ENCODE measurements around the gene SNAPC3. TPM values are rescaled to one million over a fixed set of nuclear protein-coding genes. Genes with fewer than 3 reads are reported as not detected.

Gene SNAPC3
- polyA plus RNA-seq, 1 donor (not counting 4 experiments of a cell fraction or from before 2014, with no cell fraction given), result 29.9 TPM

DNA sequence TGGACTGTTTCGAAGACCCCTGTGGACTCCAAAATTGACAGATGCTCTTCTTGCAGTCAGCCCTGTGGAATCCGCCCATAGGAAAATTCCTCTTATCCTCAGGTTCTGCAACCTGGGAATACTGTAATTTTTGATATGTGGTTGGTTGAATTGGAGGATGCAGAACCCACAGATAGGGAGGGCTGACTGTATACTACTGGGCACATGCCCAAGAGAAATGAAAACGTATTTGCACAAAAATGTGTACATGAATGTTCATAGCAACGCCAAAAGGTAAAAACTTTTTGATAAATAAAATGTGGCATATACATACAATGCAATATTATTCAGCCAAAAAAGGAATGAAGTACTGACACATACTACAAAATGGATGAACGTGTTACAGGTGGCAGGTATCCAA lies 1.9 kb upstream of the SNAPC3 start:
- H3K9me1 ChIP-seq (ENCODE audit: control insufficient read depth, extremely low read depth, insufficient read depth, low read length), result no peaks in the 10 kb centered on the region
- no peak overlapping the region for H3K4me3 ChIP-seq (ENCODE audit: control insufficient read depth in 2 of 3, extremely low read depth in 1 of 3, insufficient read depth in 2 of 3, low read depth in 1 of 3, low read length in 3 of 3)
- H4K20me1 ChIP-seq (ENCODE audit: control insufficient read depth, extremely low read depth, insufficient read depth, low read length), result no peaks in the 10 kb centered on the region
- H3K79me2 ChIP-seq (ENCODE audit: control insufficient read depth, insufficient read depth, low read length), result peaks cover 31% of the 10 kb centered on the region
- no peak overlapping the region for H2AFZ ChIP-seq (ENCODE audit: control insufficient read depth, low read length)
- H3K4me1 ChIP-seq (ENCODE audit: control insufficient read depth, extremely low read depth, insufficient read depth, low read length), result peaks cover 12% of the 10 kb centered on the region
- no peak overlapping the region for H3K4me2 ChIP-seq (ENCODE audit: control insufficient read depth, extremely low read depth, insufficient read depth, low read depth, low read length)
- no peaks in the 10 kb centered on the region for H3K27me3 ChIP-seq (ENCODE audit: control insufficient read depth, extremely low read depth, insufficient read depth, low read length)
- dilution Hi-C loops (cut with MboI; ENCODE audit: extremely low pct_ligation_motif_present, low sequenced_read_pairs), result no loop called here
- H3K27ac ChIP-seq (ENCODE audit: control insufficient read depth, insufficient read depth, low read length), result no peak overlapping the region
- no peak for FAIRE-seq
- DNase-seq (ENCODE audit: low read depth, low spot score), result no peak
- TF ChIP-seq EZH2 (IDR thresholded peaks at IDR 0.05; ENCODE audit: low read length) (no peak), CTCF (optimal IDR thresholded peaks at IDR 0.05 in 1 of 3, IDR thresholded peaks at IDR 0.05 in 1 of 3, conservative IDR thresholded peaks at IDR 0.05 in 1 of 3; ENCODE audit: extremely low read depth in 1 of 3, insufficient read depth in 2 of 3, low read length in 3 of 3) (no peak)
- no peak overlapping the region for H3K9ac ChIP-seq (ENCODE audit: control insufficient read depth, extremely low read depth, insufficient read depth, low read length)
- peaks cover 2 to 9% of the 10 kb centered on the region in 2 experiments for H3K36me3 ChIP-seq (ENCODE audit: control insufficient read depth in 2 of 2, extremely low read depth in 1 of 2, insufficient read depth in 2 of 2, low read length in 2 of 2)
- H3K9me3 ChIP-seq (ENCODE audit: control insufficient read depth, low read depth, low read length), result no peaks in the 10 kb centered on the region

- peak overlapping the region; percentile 90 for H3K27ac ChIP-seq (ENCODE audit: control insufficient read depth, insufficient read depth, low read length)
- no peak for FAIRE-seq
Measured at GRCh38 chr9:15421532-15421931, 1.1 kb upstream of the SNAPC3 start.

More at GRCh38 chr9:15421532-15421931, 1.1 kb upstream of the SNAPC3 start:
- peak overlapping the region; percentile 97 for H3K4me2 ChIP-seq (ENCODE audit: control insufficient read depth, extremely low read depth, insufficient read depth, low read depth, low read length)
- no peaks in the 10 kb centered on the region for H3K9me1 ChIP-seq (ENCODE audit: control insufficient read depth, extremely low read depth, insufficient read depth, low read length)
- peak overlapping the region; percentile 89 for H3K9ac ChIP-seq (ENCODE audit: control insufficient read depth, extremely low read depth, insufficient read depth, low read length)
- H3K79me2 ChIP-seq (ENCODE audit: control insufficient read depth, insufficient read depth, low read length), result peaks cover 38% of the 10 kb centered on the region
- no peaks in the 10 kb centered on the region for H3K27me3 ChIP-seq (ENCODE audit: control insufficient read depth, extremely low read depth, insufficient read depth, low read length)
- peaks cover 12% of the 10 kb centered on the region for H3K4me1 ChIP-seq (ENCODE audit: control insufficient read depth, extremely low read depth, insufficient read depth, low read length)
- H3K9me3 ChIP-seq (ENCODE audit: control insufficient read depth, low read depth, low read length), result no peaks in the 10 kb centered on the region
- peak overlapping the region; percentile 96 for H2AFZ ChIP-seq (ENCODE audit: control insufficient read depth, low read length)
- H3K36me3 ChIP-seq (ENCODE audit: control insufficient read depth in 2 of 2, extremely low read depth in 1 of 2, insufficient read depth in 2 of 2, low read length in 2 of 2), result peaks cover 5 to 15% of the 10 kb centered on the region in 2 experiments
- no peak overlapping the region for H3K4me3 ChIP-seq (ENCODE audit: control insufficient read depth in 2 of 3, extremely low read depth in 1 of 3, insufficient read depth in 2 of 3, low read depth in 1 of 3, low read length in 3 of 3)
- no peak for DNase-seq (ENCODE audit: low read depth, low spot score)
- dilution Hi-C loops (cut with MboI; ENCODE audit: extremely low pct_ligation_motif_present, low sequenced_read_pairs), result no loop called here
- H4K20me1 ChIP-seq (ENCODE audit: control insufficient read depth, extremely low read depth, insufficient read depth, low read length), result no peaks in the 10 kb centered on the region
- no peak for TF ChIP-seq EZH2 (IDR thresholded peaks at IDR 0.05; ENCODE audit: low read length)
- no peak for TF ChIP-seq CTCF (optimal IDR thresholded peaks at IDR 0.05 in 1 of 3, IDR thresholded peaks at IDR 0.05 in 1 of 3, conservative IDR thresholded peaks at IDR 0.05 in 1 of 3; ENCODE audit: extremely low read depth in 1 of 3, insufficient read depth in 2 of 3, low read length in 3 of 3)

Measured in keratinocyte (primary cell).